Measurements from ENCODE around the gene ARHGAP15.

DNA sequence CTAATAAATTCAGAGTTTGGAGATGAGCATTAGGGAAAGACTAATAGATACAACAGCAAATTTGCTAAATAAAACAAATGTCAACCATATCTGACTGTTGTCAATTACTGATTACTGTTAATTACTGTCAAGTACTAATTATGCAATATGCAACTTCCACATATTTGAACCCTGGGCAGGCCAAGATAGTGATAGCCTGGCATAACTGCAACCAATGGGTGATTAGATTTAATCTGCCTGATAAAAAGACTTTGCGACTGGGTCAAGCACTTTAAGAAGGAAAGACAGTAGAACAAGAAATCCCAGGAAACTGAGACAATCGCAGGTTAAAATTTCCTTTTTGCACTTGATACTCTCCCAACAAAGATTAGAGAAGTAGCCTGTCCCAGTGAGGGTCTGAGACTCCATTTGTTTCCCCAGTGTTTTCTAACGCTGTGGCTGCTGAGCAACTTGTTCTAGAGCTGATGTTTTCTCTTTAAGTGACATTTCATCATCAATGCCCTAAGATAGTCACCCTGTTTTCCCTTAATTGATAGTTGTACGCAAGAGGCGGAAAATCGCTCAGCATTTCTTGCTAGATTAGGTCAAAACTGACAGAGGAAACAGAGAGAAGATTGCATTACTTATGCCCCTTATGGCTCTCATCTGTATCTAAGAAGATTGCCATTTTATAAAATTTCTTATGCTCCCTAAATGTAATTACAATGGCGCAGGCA is 17.8 kb downstream of the ARHGAP15 start:
- TF ChIP-seq POLR2A (IDR thresholded peaks at IDR 0.05) (no peak), POLR2AphosphoS5 (IDR thresholded peaks at IDR 0.05) (no peak)
- TF ChIP-seq, protein P1, sequence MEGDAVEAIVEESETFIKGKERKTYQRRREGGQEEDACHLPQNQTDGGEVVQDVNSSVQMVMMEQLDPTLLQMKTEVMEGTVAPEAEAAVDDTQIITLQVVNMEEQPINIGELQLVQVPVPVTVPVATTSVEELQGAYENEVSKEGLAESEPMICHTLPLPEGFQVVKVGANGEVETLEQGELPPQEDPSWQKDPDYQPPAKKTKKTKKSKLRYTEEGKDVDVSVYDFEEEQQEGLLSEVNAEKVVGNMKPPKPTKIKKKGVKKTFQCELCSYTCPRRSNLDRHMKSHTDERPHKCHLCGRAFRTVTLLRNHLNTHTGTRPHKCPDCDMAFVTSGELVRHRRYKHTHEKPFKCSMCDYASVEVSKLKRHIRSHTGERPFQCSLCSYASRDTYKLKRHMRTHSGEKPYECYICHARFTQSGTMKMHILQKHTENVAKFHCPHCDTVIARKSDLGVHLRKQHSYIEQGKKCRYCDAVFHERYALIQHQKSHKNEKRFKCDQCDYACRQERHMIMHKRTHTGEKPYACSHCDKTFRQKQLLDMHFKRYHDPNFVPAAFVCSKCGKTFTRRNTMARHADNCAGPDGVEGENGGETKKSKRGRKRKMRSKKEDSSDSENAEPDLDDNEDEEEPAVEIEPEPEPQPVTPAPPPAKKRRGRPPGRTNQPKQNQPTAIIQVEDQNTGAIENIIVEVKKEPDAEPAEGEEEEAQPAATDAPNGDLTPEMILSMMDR (IDR thresholded peaks at IDR 0.05 in 8 of 11, conservative IDR thresholded peaks at IDR 0.05 in 3 of 11), result no peak

All from spleen (tissue), 7 donors.